ENCODE data around the gene PCDHB8. TPM values are rescaled to one million over a fixed set of nuclear protein-coding genes. Genes with fewer than 3 reads are reported as not detected.
"Not testable (repeated sequence)": the region's sequence is repeated elsewhere in the genome, so short reads cannot be mapped to it uniquely, and the experiment has no call there.

Gene PCDHB8
- total RNA-seq, 1 donor from 2014 or later: not detected

DNA sequence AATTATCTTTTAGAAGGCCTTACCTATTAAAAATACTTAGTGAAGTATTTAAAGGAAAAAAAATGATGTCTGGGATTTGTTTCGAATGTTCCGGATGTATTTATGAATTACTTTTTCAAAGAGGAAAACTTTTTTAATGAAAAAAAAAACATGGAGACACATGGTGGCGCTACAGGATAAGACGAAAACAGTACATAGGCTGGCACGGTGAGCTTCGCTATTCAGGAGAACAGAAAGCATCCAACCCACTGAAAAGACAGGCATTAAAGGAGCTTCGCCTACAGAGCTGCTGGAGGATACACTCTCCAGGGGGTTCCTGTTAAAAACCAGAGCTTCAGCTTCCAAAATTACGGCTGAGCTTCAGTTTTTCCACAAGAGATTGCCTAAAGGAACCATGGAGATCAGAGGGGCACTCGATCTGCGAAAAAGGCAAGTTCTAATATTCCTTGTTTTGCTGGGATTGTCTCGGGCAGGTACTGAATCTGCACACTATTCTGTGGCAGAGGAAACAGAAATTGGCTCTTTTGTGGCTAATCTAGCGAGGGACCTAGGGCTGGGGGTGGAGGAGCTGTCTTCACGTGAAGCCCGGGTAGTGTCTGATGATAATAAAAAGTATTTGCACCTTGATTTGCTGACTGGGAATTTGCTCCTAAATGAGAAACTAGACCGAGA, 45.7 kb downstream of the PCDHB8 start, which contains the start of gene PCDHB14:
PCDHB14 (plus strand) TSS at position 232 of the 672 bp plus-strand sequence; CDS start at position 395, 163 bp downstream.
- Mint-ChIP-seq H3K9me3 (peaks cover 17% of the 10 kb centered on the region), H3K36me3 (ENCODE audit: low read depth) (no peaks in the 10 kb centered on the region), H3K4me1 (ENCODE audit: low read depth) (no peaks in the 10 kb centered on the region), H3K27me3 (ENCODE audit: insufficient read depth) (no peaks in the 10 kb centered on the region), H3K27ac (no peak within 1 kb of the TSS), H3K4me3 (no peak within 1 kb of the TSS)
- no peak for DNase-seq (ENCODE audit: low spot score)
- intact Hi-C loops (cut with micrococcal nuclease): no loop called here

DNA sequence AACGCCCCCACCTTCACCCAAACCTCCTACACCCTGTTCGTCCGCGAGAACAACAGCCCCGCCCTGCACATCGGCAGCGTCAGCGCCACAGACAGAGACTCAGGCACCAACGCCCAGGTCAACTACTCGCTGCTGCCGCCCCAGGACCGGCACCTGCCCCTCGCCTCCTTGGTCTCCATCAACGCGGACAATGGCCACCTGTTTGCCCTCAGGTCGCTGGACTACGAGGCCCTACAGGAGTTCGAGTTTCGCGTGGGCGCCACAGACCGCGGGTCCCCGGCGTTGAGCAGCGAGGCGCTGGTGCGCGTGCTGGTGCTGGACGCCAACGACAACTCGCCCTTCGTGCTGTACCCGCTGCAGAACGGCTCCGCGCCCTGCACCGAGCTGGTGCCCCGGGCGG, 47.3 kb downstream of the PCDHB8 start:
- H3K27me3 Mint-ChIP-seq (ENCODE audit: insufficient read depth); H3K27ac Mint-ChIP-seq; intact Hi-C loops (cut with micrococcal nuclease); H3K4me3 Mint-ChIP-seq; H3K36me3 Mint-ChIP-seq (ENCODE audit: low read depth); DNase-seq (ENCODE audit: low spot score); H3K4me1 Mint-ChIP-seq (ENCODE audit: low read depth): not testable (repeated sequence)
- peaks cover 14% of the 10 kb centered on the region for H3K9me3 Mint-ChIP-seq

DNA sequence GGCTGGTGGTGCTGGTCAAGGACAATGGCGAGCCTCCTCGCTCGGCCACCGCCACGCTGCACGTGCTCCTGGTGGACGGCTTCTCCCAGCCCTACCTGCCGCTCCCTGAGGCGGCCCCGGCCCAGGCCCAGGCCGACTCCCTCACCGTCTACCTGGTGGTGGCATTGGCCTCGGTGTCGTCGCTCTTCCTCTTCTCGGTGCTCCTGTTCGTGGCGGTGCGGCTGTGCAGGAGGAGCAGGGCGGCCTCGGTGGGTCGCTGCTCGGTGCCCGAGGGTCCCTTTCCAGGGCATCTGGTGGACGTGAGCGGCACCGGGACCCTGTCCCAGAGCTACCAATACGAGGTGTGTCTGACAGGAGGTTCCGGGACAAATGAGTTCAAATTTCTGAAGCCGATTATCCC, 47.8 kb downstream of the PCDHB8 start:
- H3K36me3 Mint-ChIP-seq (ENCODE audit: low read depth); intact Hi-C loops (cut with micrococcal nuclease); H3K4me3 Mint-ChIP-seq; H3K27ac Mint-ChIP-seq; H3K27me3 Mint-ChIP-seq (ENCODE audit: insufficient read depth); DNase-seq (ENCODE audit: low spot score); H3K4me1 Mint-ChIP-seq (ENCODE audit: low read depth): not testable (repeated sequence)
- H3K9me3 Mint-ChIP-seq: peaks cover 11% of the 10 kb centered on the region

Other genes starting within 250 kb of the PCDHB8 start
- not detected in 2 replicates for gene PCDHAC2, start 211.3 kb upstream of the PCDHB8 start, total RNA-seq
- gene PCDHB1, start 126.4 kb upstream of the PCDHB8 start, total RNA-seq: not detected in 2 replicates
- gene PCDHB2, start 83.2 kb upstream of the PCDHB8 start, total RNA-seq: not detected in 2 replicates
- not detected in 2 replicates for gene PCDHB3, start 77.3 kb upstream of the PCDHB8 start, total RNA-seq
- gene PCDHB4, start 56.0 kb upstream of the PCDHB8 start, total RNA-seq: not detected in 2 replicates
- not detected in 2 replicates for gene PCDHB5, start 42.6 kb upstream of the PCDHB8 start, total RNA-seq
- not detected in 2 replicates for gene PCDHB6, start 27.7 kb upstream of the PCDHB8 start, total RNA-seq
- not detected in 2 replicates for gene PCDHB7, start 5.1 kb upstream of the PCDHB8 start, total RNA-seq
- not detected in 2 replicates for gene PCDHB16, start 4.6 kb downstream of the PCDHB8 start, total RNA-seq
- not detected in 2 replicates for gene PCDHB9, start 9.4 kb downstream of the PCDHB8 start, total RNA-seq
- gene PCDHB10, start 14.6 kb downstream of the PCDHB8 start, total RNA-seq: not detected in 2 replicates
- not detected in 2 replicates for gene PCDHB11, start 21.8 kb downstream of the PCDHB8 start, total RNA-seq
- gene PCDHB12, start 30.9 kb downstream of the PCDHB8 start, total RNA-seq: not detected in 2 replicates
- gene PCDHB13, start 36.1 kb downstream of the PCDHB8 start, total RNA-seq: not detected in 2 replicates
- gene PCDHB14, start 45.6 kb downstream of the PCDHB8 start, total RNA-seq: not detected in 2 replicates
- not detected in 2 replicates for gene PCDHB15, start 67.6 kb downstream of the PCDHB8 start, total RNA-seq
- gene SLC25A2, start 126.3 kb downstream of the PCDHB8 start, total RNA-seq: 0.20 and 0.57 TPM in 2 replicates
- gene TAF7, start 143.0 kb downstream of the PCDHB8 start, total RNA-seq: 71.6 and 73.7 TPM in 2 replicates
- gene PCDHGA1, start 152.7 kb downstream of the PCDHB8 start, total RNA-seq: 0.10 TPM in 2 replicates
- gene PCDHGA2, start 161.0 kb downstream of the PCDHB8 start, total RNA-seq: 0.08 and 0.17 TPM in 2 replicates
- 0.10 TPM in 1 of 2 replicates, not detected in the other for gene PCDHGA3, start 166.0 kb downstream of the PCDHB8 start, total RNA-seq
- gene PCDHGB1, start 172.3 kb downstream of the PCDHB8 start, total RNA-seq: 0.18 and 0.32 TPM in 2 replicates
- 0.21 and 0.44 TPM in 2 replicates for gene PCDHGA4, start 177.2 kb downstream of the PCDHB8 start, total RNA-seq
- 0.47 and 0.93 TPM in 2 replicates for gene PCDHGB2, start 182.2 kb downstream of the PCDHB8 start, total RNA-seq
- gene PCDHGA5, start 186.4 kb downstream of the PCDHB8 start, total RNA-seq: 0.24 and 0.31 TPM in 2 replicates
- gene PCDHGB3, start 192.5 kb downstream of the PCDHB8 start, total RNA-seq: 0.47 and 0.66 TPM in 2 replicates
- gene PCDHGA6, start 196.1 kb downstream of the PCDHB8 start, total RNA-seq: 0.16 and 0.42 TPM in 2 replicates
- 0.16 and 0.22 TPM in 2 replicates for gene PCDHGA7, start 205.0 kb downstream of the PCDHB8 start, total RNA-seq
- 0.18 and 0.27 TPM in 2 replicates for gene PCDHGB4, start 209.9 kb downstream of the PCDHB8 start, total RNA-seq
- 0.03 TPM in 1 of 2 replicates, not detected in the other for gene PCDHGA8, start 214.8 kb downstream of the PCDHB8 start, total RNA-seq
- gene PCDHGB5, start 220.2 kb downstream of the PCDHB8 start, total RNA-seq: 0.56 and 0.83 TPM in 2 replicates
- 0.21 and 0.39 TPM in 2 replicates for gene PCDHGA9, start 225.0 kb downstream of the PCDHB8 start, total RNA-seq
- 0.12 and 0.18 TPM in 2 replicates for gene PCDHGB6, start 230.2 kb downstream of the PCDHB8 start, total RNA-seq
- 0.10 and 0.13 TPM in 2 replicates for gene PCDHGA10, start 235.2 kb downstream of the PCDHB8 start, total RNA-seq
- gene PCDHGB7, start 239.9 kb downstream of the PCDHB8 start, total RNA-seq: 0.13 TPM in 1 of 2 replicates, not detected in the other
- 0.16 and 0.24 TPM in 2 replicates for gene PCDHGA11, start 243.3 kb downstream of the PCDHB8 start, total RNA-seq

Measured in activated T-helper 1 cell treated with anti-CD3 and anti-CD28 coated beads, Interleukin-12 subunit alpha, Interleukin-12 subunit beta, Interleukin-2, Interleukin-4 antibody, amounts not matched to agents 30 ng/mL and 10 ng/mL and 1 ng/mL, durations not matched to agents 14 hours and 24 hours and 36 hours (primary cell).